Mucosa of rectum (tissue), 2 donors: ENCODE measurements around the gene SLC25A15.

Source experiments
- H3K27ac ChIP-seq, 2 donors: one replicate each; pipeline ENCODE4 v1.7.0; 2013; ENCODE audit warnings: inconsistent platforms in 2 of 2, low read depth in 2 of 2, low read length in 2 of 2
- H3K27me3 ChIP-seq, 2 donors: one replicate each; pipeline ENCODE4 v1.7.0; 2013; ENCODE audit warnings: low read length in 2 of 2; ENCODE audit not compliant: control insufficient read depth in 2 of 2, insufficient read depth in 2 of 2
- H3K36me3 ChIP-seq, 2 donors: one replicate each; pipeline ENCODE4 v1.7.0; 2013; ENCODE audit warnings: low read length in 2 of 2; ENCODE audit not compliant: control insufficient read depth in 2 of 2, insufficient read depth in 2 of 2
- H3K4me1 ChIP-seq, 2 donors: one replicate each; pipeline ENCODE4 v1.7.0; 2013; ENCODE audit warnings: low read length in 2 of 2, mild to moderate bottlenecking in 1 of 2; ENCODE audit not compliant: control insufficient read depth in 2 of 2, insufficient read depth in 2 of 2
- H3K4me3 ChIP-seq, 2 donors: one replicate each; pipeline ENCODE4 v1.7.0; 2013; ENCODE audit warnings: low read length in 2 of 2
- H3K9ac ChIP-seq, 2 donors: one replicate each; pipeline ENCODE4 v1.7.0; 2013; ENCODE audit warnings: low read length in 2 of 2, low read depth in 1 of 2, mild to moderate bottlenecking in 1 of 2
- H3K9me3 ChIP-seq, 2 donors: one replicate each; pipeline ENCODE4 v1.7.0; 2013; ENCODE audit warnings: low read length in 2 of 2; ENCODE audit not compliant: control insufficient read depth in 2 of 2
- donor health status: healthy.
- donor health status: Normal muscosa, but diverticular disease.

SLC25A15 gene

GRCh38 chr13:40794414-40795368, 5.3 kb downstream of the SLC25A15 start:
- H3K9ac ChIP-seq: no peak overlapping the region
- no peaks in the 10 kb centered on the region for H3K9me3 ChIP-seq
- H3K36me3 ChIP-seq: peaks cover 9 to 18% of the 10 kb centered on the region in 2 donors
- no peak overlapping the region for H3K27ac ChIP-seq
- H3K4me1 ChIP-seq: no peaks in the 10 kb centered on the region
- H3K27me3 ChIP-seq: no peaks in the 10 kb centered on the region
- no peak overlapping the region for H3K4me3 ChIP-seq

DNA sequence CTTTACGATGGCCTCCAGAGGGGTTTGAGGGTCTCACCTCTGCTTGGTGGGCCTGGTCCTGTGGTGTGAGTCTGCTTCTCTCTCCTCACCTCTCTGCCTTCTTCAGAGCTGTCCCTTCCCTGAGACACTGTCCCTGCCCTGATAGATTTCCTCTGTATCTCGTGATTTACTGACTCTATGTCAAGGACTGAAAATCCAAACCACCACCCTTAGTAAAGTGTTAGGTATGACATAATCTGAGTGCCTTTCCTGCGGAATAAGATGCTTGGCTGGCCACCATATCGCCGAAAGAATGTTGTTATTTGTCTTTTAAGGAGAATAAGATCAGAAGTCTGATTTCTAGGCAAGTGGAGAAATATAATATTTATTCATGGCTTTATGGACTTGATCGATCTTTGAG, 7.2 kb downstream of the SLC25A15 start:
- H3K36me3 ChIP-seq: peaks cover 9 to 19% of the 10 kb centered on the region in 2 donors
- H3K9me3 ChIP-seq: no peaks in the 10 kb centered on the region
- no peaks in the 10 kb centered on the region for H3K27me3 ChIP-seq
- peaks cover 0 to 3% of the 10 kb centered on the region in 2 donors for H3K4me1 ChIP-seq
- no peak overlapping the region for H3K27ac ChIP-seq
- no peak overlapping the region for H3K9ac ChIP-seq
- H3K4me3 ChIP-seq: no peak overlapping the region

GRCh38 chr13:40798380-40798779, 9.0 kb downstream of the SLC25A15 start:
- peaks cover 6 to 10% of the 10 kb centered on the region in 2 donors for H3K4me1 ChIP-seq
- H3K9ac ChIP-seq: no peak overlapping the region
- H3K9me3 ChIP-seq: no peaks in the 10 kb centered on the region
- no peaks in the 10 kb centered on the region for H3K27me3 ChIP-seq
- H3K36me3 ChIP-seq: peaks cover 6 to 19% of the 10 kb centered on the region in 2 donors
- no peak overlapping the region for H3K4me3 ChIP-seq
- no peak overlapping the region for H3K27ac ChIP-seq

DNA sequence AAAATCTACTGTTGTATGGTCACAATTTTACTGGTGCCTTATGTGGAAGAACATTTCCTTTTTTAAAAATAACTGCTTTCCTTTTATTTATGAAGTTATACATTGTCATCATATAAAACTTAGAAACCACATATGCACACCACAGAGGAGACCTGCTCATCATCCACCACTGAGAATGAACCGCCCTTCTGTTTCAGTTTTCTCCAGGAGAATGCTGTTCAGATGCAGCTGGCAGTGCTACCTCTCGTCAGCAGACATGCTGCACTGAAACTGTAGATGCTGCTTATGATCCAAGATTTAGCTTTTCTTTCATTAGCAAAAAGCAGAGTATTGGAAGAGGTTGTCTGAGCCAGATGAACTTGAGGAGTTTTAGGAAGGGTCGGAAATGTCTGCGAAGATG, 10.1 kb downstream of the SLC25A15 start:
- Histone ChIP-seq H3K4me1 (peaks cover 6 to 10% of the 10 kb centered on the region in 2 donors), H3K9ac (no peak overlapping the region), H3K4me3 (no peak overlapping the region), H3K27ac (no peak overlapping the region), H3K36me3 (peaks cover 9 to 16% of the 10 kb centered on the region in 2 donors), H3K27me3 (no peaks in the 10 kb centered on the region), H3K9me3 (no peaks in the 10 kb centered on the region)

DNA sequence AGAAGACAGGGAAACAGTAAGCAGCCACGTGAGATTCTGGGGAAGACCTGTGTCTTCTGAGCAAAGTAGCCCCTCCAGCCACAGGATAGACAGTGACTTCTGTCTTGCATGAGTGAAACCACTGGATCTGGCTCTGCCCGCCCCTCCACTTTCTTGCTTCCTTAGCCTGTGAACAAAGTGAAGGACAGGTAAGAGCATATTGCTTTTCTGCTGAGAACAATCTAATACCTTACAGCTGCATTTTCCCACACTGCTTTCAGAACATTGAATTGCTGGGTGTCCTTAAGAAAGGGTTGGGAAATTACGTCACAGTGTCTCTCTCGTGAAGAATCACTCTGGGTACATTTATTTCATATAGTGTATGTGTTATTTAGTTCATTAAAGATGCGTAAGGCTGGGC, 11.1 kb downstream of the SLC25A15 start:
- no peak overlapping the region for H3K4me3 ChIP-seq
- no peaks in the 10 kb centered on the region for H3K27me3 ChIP-seq
- H3K4me1 ChIP-seq: peaks cover 6 to 10% of the 10 kb centered on the region in 2 donors
- H3K36me3 ChIP-seq: peaks cover 9 to 23% of the 10 kb centered on the region in 2 donors
- H3K27ac ChIP-seq: no peak overlapping the region
- H3K9ac ChIP-seq: no peak overlapping the region
- H3K9me3 ChIP-seq: no peaks in the 10 kb centered on the region

DNA sequence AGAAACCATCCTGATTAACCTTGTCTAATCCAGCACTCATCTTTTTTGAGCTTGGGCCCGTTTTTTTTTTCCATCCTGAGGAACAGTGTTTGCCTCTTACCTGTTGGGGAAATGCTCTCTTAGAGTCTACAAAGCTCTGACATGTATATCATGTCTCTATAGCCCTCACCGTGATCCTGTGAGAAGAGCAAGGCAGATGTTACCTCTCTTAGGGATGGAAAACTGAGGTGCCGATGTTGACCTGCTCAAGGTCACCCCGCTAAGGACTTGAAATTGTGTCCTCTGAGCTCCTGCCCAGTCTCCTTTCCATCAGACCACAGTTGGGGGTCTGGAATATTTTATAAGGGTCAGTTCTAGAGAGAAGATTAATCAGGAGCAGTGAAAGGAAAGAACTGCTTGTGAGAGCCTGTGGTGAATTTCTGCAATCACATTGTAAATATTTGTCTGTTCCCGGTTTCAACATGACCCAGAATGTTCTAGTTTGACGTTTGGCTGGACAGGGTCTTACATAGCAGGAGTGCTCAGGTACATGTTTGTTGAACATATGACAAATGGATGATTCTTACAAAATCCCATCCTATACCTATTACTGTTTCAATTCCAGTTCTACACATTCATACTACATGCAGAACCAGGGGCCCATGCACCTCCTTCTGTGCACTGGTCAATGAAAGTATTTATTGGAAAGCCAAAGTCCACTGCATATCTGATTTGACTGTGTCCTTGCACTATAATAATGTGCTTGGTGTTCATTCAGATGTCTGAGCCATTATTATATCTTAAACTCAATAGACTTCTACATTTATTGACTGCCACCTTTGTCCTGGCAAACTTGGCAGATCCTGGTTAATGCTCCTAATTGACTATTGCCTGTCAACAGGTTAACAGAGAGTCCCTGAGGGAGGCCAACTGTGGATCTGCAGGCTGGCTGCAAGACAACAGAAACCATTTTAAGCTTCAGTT, 12.1 kb downstream of the SLC25A15 start:
- Histone ChIP-seq H3K36me3 (peaks cover 5 to 22% of the 10 kb centered on the region in 2 donors), H3K9me3 (no peaks in the 10 kb centered on the region), H3K27me3 (no peaks in the 10 kb centered on the region), H3K4me3 (no peak overlapping the region), H3K9ac (no peak overlapping the region), H3K4me1 (peaks cover 6 to 10% of the 10 kb centered on the region in 2 donors), H3K27ac (peak overlapping the region; percentile 16 to 34)

GRCh38 chr13:40803316-40803715, 13.9 kb downstream of the SLC25A15 start:
- H3K4me3 ChIP-seq: no peak overlapping the region
- no peak overlapping the region for H3K27ac ChIP-seq
- no peak overlapping the region for H3K9ac ChIP-seq
- no peaks in the 10 kb centered on the region for H3K27me3 ChIP-seq
- H3K36me3 ChIP-seq: peaks cover 12 to 23% of the 10 kb centered on the region in 2 donors
- peaks cover 6 to 10% of the 10 kb centered on the region in 2 donors for H3K4me1 ChIP-seq
- no peaks in the 10 kb centered on the region for H3K9me3 ChIP-seq

DNA sequence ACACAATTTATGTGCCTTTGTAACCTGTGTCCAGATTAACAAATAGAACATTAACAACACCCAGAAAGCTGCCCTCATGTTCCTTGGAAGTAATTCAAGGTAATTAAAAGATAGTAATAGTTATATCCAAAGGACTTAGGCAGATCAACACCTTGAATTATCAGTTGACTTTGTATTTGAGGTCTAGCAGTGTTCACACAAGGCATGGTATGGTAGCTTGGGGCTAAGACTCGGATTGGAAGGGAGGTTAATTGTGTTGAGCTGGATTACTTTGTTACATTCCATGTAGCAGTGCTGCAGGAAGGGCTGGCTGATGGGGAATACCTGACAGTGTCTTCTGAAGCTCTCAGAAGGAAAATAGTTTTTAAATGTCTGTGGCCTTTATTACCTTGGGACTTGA, 16.8 kb downstream of the SLC25A15 start:
- Histone ChIP-seq H3K4me1 (peaks cover 6 to 10% of the 10 kb centered on the region in 2 donors), H3K27me3 (no peaks in the 10 kb centered on the region), H3K9me3 (no peaks in the 10 kb centered on the region), H3K27ac (no peak overlapping the region), H3K9ac (no peak overlapping the region), H3K4me3 (no peak overlapping the region), H3K36me3 (peaks cover 12 to 24% of the 10 kb centered on the region in 2 donors)

GRCh38 chr13:40809471-40809870, 20.1 kb downstream of the SLC25A15 start:
- Histone ChIP-seq H3K36me3 (peaks cover 9 to 33% of the 10 kb centered on the region in 2 donors), H3K27ac (no peak overlapping the region), H3K4me1 (no peaks in the 10 kb centered on the region), H3K27me3 (no peaks in the 10 kb centered on the region), H3K9ac (no peak overlapping the region), H3K9me3 (no peaks in the 10 kb centered on the region), H3K4me3 (no peak overlapping the region)

DNA sequence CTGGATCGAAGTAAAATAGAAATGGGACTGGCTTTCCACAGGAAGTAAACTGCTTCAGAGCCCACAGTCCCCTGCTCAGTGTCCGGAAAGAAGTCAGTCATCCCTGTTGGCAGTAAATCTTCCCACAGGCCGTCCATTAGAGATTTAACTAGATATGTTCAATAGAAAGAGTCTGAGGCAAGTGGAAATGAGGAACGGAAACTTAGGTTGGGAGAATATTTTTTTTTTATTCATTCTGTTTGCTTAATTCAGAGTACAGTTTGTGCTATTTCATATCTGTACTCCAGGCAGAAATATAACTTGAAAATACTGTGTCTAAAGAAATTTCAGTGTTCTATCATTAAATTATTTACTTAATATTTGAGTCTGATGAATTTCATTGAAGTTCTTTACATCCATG, 22.7 kb downstream of the SLC25A15 start:
- H3K9me3 ChIP-seq: no peaks in the 10 kb centered on the region
- peaks cover 6 to 20% of the 10 kb centered on the region in 2 donors for H3K36me3 ChIP-seq
- H3K4me3 ChIP-seq: no peak overlapping the region
- H3K27me3 ChIP-seq: no peaks in the 10 kb centered on the region
- no peak overlapping the region for H3K27ac ChIP-seq
- no peak overlapping the region for H3K9ac ChIP-seq
- H3K4me1 ChIP-seq: no peaks in the 10 kb centered on the region
